Measurements from ENCODE around the gene NUMA1.

DNA sequence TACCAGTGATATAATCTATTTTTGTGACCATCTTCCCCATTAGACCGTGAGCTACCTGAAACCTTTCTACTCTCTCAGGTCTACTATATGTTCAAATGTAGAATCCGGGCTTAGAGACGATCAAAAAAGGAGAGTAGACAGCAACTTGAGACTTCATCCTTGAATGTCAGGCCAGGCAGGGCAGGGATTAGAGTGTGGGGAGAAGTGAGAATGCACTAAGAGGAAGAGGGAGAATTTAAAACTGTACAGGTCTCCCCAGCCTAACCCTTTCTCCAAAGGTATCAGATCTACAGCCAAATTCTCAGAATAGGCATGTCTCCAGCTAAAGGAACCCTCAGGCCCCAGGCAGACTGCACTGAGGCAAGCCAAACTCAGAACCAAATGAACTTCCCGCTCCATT, 21.8 kb upstream of the NUMA1 start:
- TF ChIP-seq, protein P1, sequence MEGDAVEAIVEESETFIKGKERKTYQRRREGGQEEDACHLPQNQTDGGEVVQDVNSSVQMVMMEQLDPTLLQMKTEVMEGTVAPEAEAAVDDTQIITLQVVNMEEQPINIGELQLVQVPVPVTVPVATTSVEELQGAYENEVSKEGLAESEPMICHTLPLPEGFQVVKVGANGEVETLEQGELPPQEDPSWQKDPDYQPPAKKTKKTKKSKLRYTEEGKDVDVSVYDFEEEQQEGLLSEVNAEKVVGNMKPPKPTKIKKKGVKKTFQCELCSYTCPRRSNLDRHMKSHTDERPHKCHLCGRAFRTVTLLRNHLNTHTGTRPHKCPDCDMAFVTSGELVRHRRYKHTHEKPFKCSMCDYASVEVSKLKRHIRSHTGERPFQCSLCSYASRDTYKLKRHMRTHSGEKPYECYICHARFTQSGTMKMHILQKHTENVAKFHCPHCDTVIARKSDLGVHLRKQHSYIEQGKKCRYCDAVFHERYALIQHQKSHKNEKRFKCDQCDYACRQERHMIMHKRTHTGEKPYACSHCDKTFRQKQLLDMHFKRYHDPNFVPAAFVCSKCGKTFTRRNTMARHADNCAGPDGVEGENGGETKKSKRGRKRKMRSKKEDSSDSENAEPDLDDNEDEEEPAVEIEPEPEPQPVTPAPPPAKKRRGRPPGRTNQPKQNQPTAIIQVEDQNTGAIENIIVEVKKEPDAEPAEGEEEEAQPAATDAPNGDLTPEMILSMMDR (IDR thresholded peaks at IDR 0.05; ENCODE audit: control extremely low read depth in 1 of 3, insufficient read depth in 1 of 3, low read depth in 1 of 3, low read length in 3 of 3) = no peak
- no peak for TF ChIP-seq CEBPB (IDR thresholded peaks at IDR 0.05; ENCODE audit: low read depth, low read length)
- no peak for TF ChIP-seq SP2 (IDR thresholded peaks at IDR 0.05; ENCODE audit: low read length)
- no peak for TF ChIP-seq KDM5A (IDR thresholded peaks at IDR 0.05; ENCODE audit: low read length)
- TF ChIP-seq, protein P2, sequence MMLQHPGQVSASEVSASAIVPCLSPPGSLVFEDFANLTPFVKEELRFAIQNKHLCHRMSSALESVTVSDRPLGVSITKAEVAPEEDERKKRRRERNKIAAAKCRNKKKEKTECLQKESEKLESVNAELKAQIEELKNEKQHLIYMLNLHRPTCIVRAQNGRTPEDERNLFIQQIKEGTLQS (IDR thresholded peaks at IDR 0.05; ENCODE audit: insufficient read depth, low read depth, low read length) = no peak
- TF ChIP-seq RAD21 (IDR thresholded peaks at IDR 0.05 in 1 of 2, conservative IDR thresholded peaks at IDR 0.05 in 1 of 2; ENCODE audit: low read depth in 2 of 2, low read length in 2 of 2) = no peak
- no peak for TF ChIP-seq SIN3A (conservative IDR thresholded peaks at IDR 0.05 in 1 of 2, IDR thresholded peaks at IDR 0.05 in 1 of 2; ENCODE audit: low read depth in 1 of 2, low read length in 2 of 2)
- no peak for TF ChIP-seq TCF12 (IDR thresholded peaks at IDR 0.05; ENCODE audit: low read depth, low read length)
